H1 (cell line): ENCODE results near the gene MEF2C. TPM values are rescaled to one million over a fixed set of nuclear protein-coding genes. Genes with fewer than 3 reads are reported as not detected.

Source experiments
- CTCF ChIA-PET: fragments of 300-600 bp; sonication (Branson Sonifier 250); formaldehyde crosslinking; loops from one replicate; lab custom pipeline; 2021; ENCODE audit not compliant: partially characterized antibody; lab: Charles Lee
- POLR2A ChIA-PET: fragments of 300-600 bp; sonication (Branson Sonifier 250); formaldehyde crosslinking; loops from one replicate; lab custom pipeline; 2021; ENCODE audit warnings: inconsistent platforms; ENCODE audit not compliant: partially characterized antibody; lab: Charles Lee
- DNase-seq, 2 experiments: peaks; one replicate each; pipeline versions ENCODE4 v3.0.0 to v3.0.0-alpha.2; 2010 to 2022; ENCODE audit warnings: low spot score in 2 of 2, low read depth in 1 of 2, mixed read lengths in 1 of 2
- FAIRE-seq: peaks from 2 replicates; lab custom pipeline; 2011; peaks lifted over from hg19 to GRCh38; lab: Jason Lieb, UNC
- H2AFZ ChIP-seq: 2 replicates; pipeline ENCODE4 v1.8.1; 2012; ENCODE audit warnings: low read length, inconsistent platforms
- H2AK5ac ChIP-seq: 2 replicates; pipeline ENCODE4 v1.6.1; 2013; ENCODE audit warnings: low read depth, low read length
- H2BK120ac ChIP-seq: replicated peaks from 2 replicates; pipeline ENCODE3; 2013; ENCODE audit warnings: low read depth, low read length, inconsistent platforms
- H2BK12ac ChIP-seq: 2 replicates; pipeline ENCODE4 v1.6.1; 2013; ENCODE audit warnings: low read depth, low read length
- H2BK15ac ChIP-seq: 2 replicates; pipeline ENCODE4 v1.6.1; 2013; ENCODE audit warnings: low read length
- H2BK20ac ChIP-seq: 2 replicates; pipeline ENCODE4 v1.6.1; 2013; ENCODE audit warnings: low read length
- H2BK5ac ChIP-seq: 2 replicates; pipeline ENCODE4 v1.6.1; 2013; ENCODE audit warnings: low read depth, low read length
- H3K14ac ChIP-seq: 2 replicates; pipeline ENCODE4 v1.6.1; 2013; ENCODE audit warnings: inconsistent platforms; ENCODE audit not compliant: insufficient read length
- H3K18ac ChIP-seq: 2 replicates; pipeline ENCODE4 v1.6.1; 2013; ENCODE audit warnings: low read length; ENCODE audit errors: extremely low read depth
- H3K23ac ChIP-seq: 2 replicates; pipeline ENCODE4 v1.6.1; 2013; ENCODE audit warnings: inconsistent platforms; ENCODE audit not compliant: insufficient read length
- H3K23me2 ChIP-seq: 2 replicates; pipeline ENCODE4 v1.6.1; 2013; ENCODE audit warnings: low read depth, low read length
- H3K27ac ChIP-seq: 2 replicates; pipeline ENCODE4 v1.6.1; 2011; ENCODE audit warnings: low read depth, low read length, inconsistent platforms
- H3K27me3 ChIP-seq, 4 experiments: replicated peaks in 1 of 4; 1 replicate in 1 of 4; 2 replicates in 3 of 4; pipeline versions ENCODE4 v1.6.1 to v1.8.1; 2011 to 2013; ENCODE audit warnings: low read length in 3 of 4, mild to moderate bottlenecking in 3 of 4, inconsistent platforms in 2 of 4, mixed read lengths in 2 of 4, moderate library complexity in 1 of 4; ENCODE audit not compliant: control insufficient read depth in 3 of 4, insufficient read depth in 3 of 4; ENCODE audit errors: extremely low read depth in 1 of 4
- H3K36me3 ChIP-seq, 4 experiments: 2 replicates each; pipeline versions ENCODE4 v1.6.1 to v1.8.1; 2011 to 2013; ENCODE audit warnings: mild to moderate bottlenecking in 4 of 4, low read length in 3 of 4, moderate library complexity in 2 of 4, control low read depth in 1 of 4, inconsistent platforms in 1 of 4; ENCODE audit not compliant: insufficient read depth in 4 of 4, control insufficient read depth in 2 of 4
- H3K4ac ChIP-seq: replicated peaks from 2 replicates; pipeline ENCODE3; 2013; ENCODE audit warnings: low read length, low read depth, mixed read lengths, inconsistent platforms; ENCODE audit not compliant: insufficient read length
- H3K4me1 ChIP-seq, 4 experiments: replicated peaks in 1 of 4; 1 replicate in 1 of 4; 2 replicates in 3 of 4; pipeline versions ENCODE4 v1.6.1 to v1.8.1; 2011 to 2013; ENCODE audit warnings: low read length in 3 of 4, inconsistent platforms in 2 of 4, mixed read lengths in 1 of 4; ENCODE audit not compliant: insufficient read depth in 4 of 4, control insufficient read depth in 3 of 4
- H3K4me2 ChIP-seq, 2 experiments: 2 replicates each; pipeline versions ENCODE4 v1.6.1 to v1.8.1; 2011 to 2013; ENCODE audit warnings: low read depth in 2 of 2, low read length in 2 of 2, control low read depth in 1 of 2, inconsistent platforms in 1 of 2, mild to moderate bottlenecking in 1 of 2; ENCODE audit not compliant: insufficient read depth in 1 of 2
- H3K4me3 ChIP-seq, 4 experiments: fragments of 200-600, 300-600 bp in 1 of 4; sonication (generic), shearing (Covaris generic), sonication (Bioruptor Twin) in 1 of 4; 2 replicates each; pipeline versions ENCODE4 v1.5.1 to v1.8.1; 2011 to 2016; ENCODE audit warnings: low read length in 4 of 4, low read depth in 3 of 4, control low read depth in 2 of 4, inconsistent platforms in 2 of 4, mild to moderate bottlenecking in 2 of 4, mixed read lengths in 1 of 4, moderate library complexity in 1 of 4; ENCODE audit not compliant: insufficient read depth in 2 of 4; ENCODE audit errors: extremely low read depth in 1 of 4
- H3K56ac ChIP-seq: replicated peaks from 2 replicates; pipeline ENCODE3; 2013; ENCODE audit warnings: low read depth, mild to moderate bottlenecking, mixed read lengths, low read length, inconsistent platforms; ENCODE audit not compliant: insufficient read length
- H3K79me1 ChIP-seq: 2 replicates; pipeline ENCODE4 v1.6.1; 2013; ENCODE audit warnings: low read depth, low read length, control low read depth
- H3K79me2 ChIP-seq, 2 experiments: 2 replicates each; pipeline versions ENCODE4 v1.6.1 to v1.8.1; 2012 to 2013; ENCODE audit warnings: low read length in 2 of 2, mild to moderate bottlenecking in 2 of 2, inconsistent platforms in 1 of 2; ENCODE audit not compliant: insufficient read depth in 2 of 2, control insufficient read depth in 1 of 2
- H3K9ac ChIP-seq, 4 experiments: replicated peaks in 1 of 4; 1 replicate in 1 of 4; 2 replicates in 3 of 4; pipeline versions ENCODE4 v1.6.1 to v1.8.1; 2011 to 2013; ENCODE audit warnings: low read depth in 3 of 4, low read length in 3 of 4, control low read depth in 2 of 4, mild to moderate bottlenecking in 2 of 4, moderate library complexity in 2 of 4, inconsistent platforms in 1 of 4; ENCODE audit errors: extremely low read depth in 1 of 4
- H3K9me3 ChIP-seq, 2 experiments: 2 replicates each; pipeline versions ENCODE4 v1.6.1 to v1.8.1; 2012 to 2013; ENCODE audit warnings: mild to moderate bottlenecking in 2 of 2, moderate library complexity in 2 of 2, control low read depth in 1 of 2, inconsistent platforms in 1 of 2, low read depth in 1 of 2, low read length in 1 of 2, mixed read lengths in 1 of 2; ENCODE audit not compliant: insufficient read depth in 2 of 2
- H4K20me1 ChIP-seq, 2 experiments: replicated peaks in 1 of 2; 2 replicates each; pipeline versions ENCODE3 to v1.8.1; 2011 to 2013; ENCODE audit warnings: inconsistent platforms in 2 of 2, low read length in 2 of 2, mild to moderate bottlenecking in 1 of 2; ENCODE audit not compliant: insufficient read depth in 2 of 2, control insufficient read depth in 1 of 2
- H4K5ac ChIP-seq: 2 replicates; pipeline ENCODE4 v1.6.1; 2013; ENCODE audit warnings: low read length, low read depth, mixed read lengths, inconsistent platforms; ENCODE audit not compliant: insufficient read length
- H4K8ac ChIP-seq: 2 replicates; pipeline ENCODE4 v1.8.0; 2013; ENCODE audit warnings: mild to moderate bottlenecking, moderate library complexity, low read length, inconsistent platforms; ENCODE audit not compliant: insufficient read depth; ENCODE audit errors: extremely low read depth
- H4K91ac ChIP-seq: replicated peaks from 2 replicates; pipeline ENCODE3; 2013; ENCODE audit warnings: low read length, mixed read lengths, inconsistent platforms; ENCODE audit not compliant: insufficient read length
- CREB1 ChIP-seq: IDR thresholded peaks from 2 replicates; pipeline ENCODE4 v1.6.1; 2012; ENCODE audit warnings: inconsistent platforms
- CTBP2 ChIP-seq: IDR thresholded peaks from 2 replicates; pipeline ENCODE4 v1.7.0; 2011; ENCODE audit warnings: borderline replicate concordance, mild to moderate bottlenecking, moderate library complexity, mixed read lengths, low read length; ENCODE audit not compliant: insufficient read depth, insufficient read length
- JUN ChIP-seq: IDR thresholded peaks from 2 replicates; pipeline ENCODE4 v1.6.1; 2011; ENCODE audit warnings: low read depth, mild to moderate bottlenecking, improper control_type of control experiment, low read length
- RBBP5 ChIP-seq: IDR thresholded peaks from 2 replicates; pipeline ENCODE4 v1.7.1; 2012; ENCODE audit warnings: low read depth, mild to moderate bottlenecking, inconsistent platforms, low read length, moderate library complexity, borderline replicate concordance
- RXRA ChIP-seq: IDR thresholded peaks from 2 replicates; pipeline ENCODE4 v1.6.1; 2011; ENCODE audit warnings: low read depth, mild to moderate bottlenecking, low read length, moderate library complexity; ENCODE audit not compliant: insufficient read depth
- WGBS, 2 experiments: shearing (Covaris generic) in 1 of 2; methylation state at CpG; one replicate each; pipeline versions ENCODE4 v1.1.6 to v1.1.7; 2013 to 2015; ENCODE audit warnings: low lambda C conversion rate in 2 of 2, mixed read lengths in 2 of 2, inconsistent platforms in 1 of 2, low coverage in 1 of 2, missing lambda C conversion rate in 1 of 2; ENCODE audit not compliant: insufficient replicate concordance in 2 of 2, insufficient coverage in 1 of 2, insufficient read length in 1 of 2; ENCODE audit errors: extremely low coverage in 1 of 2, missing lambda C conversion rate in 1 of 2; 5-methylcytosine and 5-hydroxymethylcytosine counted together
- polyA plus RNA-seq, 7 experiments: library from polyadenylated mRNA; depleted of rRNA in 3 of 7; stranded (reverse) in 5 of 7; unstranded in 2 of 7; fragments of >200 nt in 5 of 7; fragments of 200-250 nt in 2 of 7; gene quantifications; 1 replicate in 5 of 7; 2 replicates in 1 of 7; 4 replicates in 1 of 7; pipeline versions ENCODE4 v1.2.1 to v1.2.3, GENCODE V29; 2011 to 2013; ENCODE audit warnings: missing spikeins in 2 of 7, mixed read lengths in 2 of 7
- total RNA-seq: library from RNA; stranded (reverse); fragmentation: NEBNext Ultra II Directional; extraction: Animal tissue kit (Norgen Biotek cat#: 25700); gene quantifications from 2 replicates; pipeline ENCODE4 v1.2.1, GENCODE V29; 2021

Gene MEF2C
- total and polyA plus RNA-seq, 2 of the 8 experiments (the other 6 are each of a cell fraction or from before 2014, with no cell fraction given) = 0.59 to 0.99 TPM

GRCh38 chr5:88799938-88800535 lies 82.9 kb downstream of the MEF2C start:
- Histone ChIP-seq H3K9ac (no peak overlapping the region), H3K4me2 (no peak overlapping the region), H4K91ac (no peak overlapping the region), H3K4me1 (peaks cover 0 to 5% (median 0%) of the 10 kb centered on the region in 4 experiments; a peak in 1 of 7 replicates), H2BK120ac (no peak overlapping the region), H3K27me3 (no peaks in the 10 kb centered on the region), H3K23ac (no peak overlapping the region), H2BK15ac (no peak overlapping the region), H4K8ac (no peak overlapping the region), H2BK12ac (no peak overlapping the region), H3K14ac (no peak overlapping the region), H3K4me3 (no peak overlapping the region), H2AK5ac (no peak overlapping the region), H3K79me2 (no peaks in the 10 kb centered on the region), H2BK20ac (no peak overlapping the region), H3K9me3 (no peaks in the 10 kb centered on the region), H3K23me2 (no peaks in the 10 kb centered on the region), H3K18ac (no peak overlapping the region), H3K36me3 (no peaks in the 10 kb centered on the region), H4K20me1 (no peaks in the 10 kb centered on the region), H3K79me1 (no peaks in the 10 kb centered on the region), H3K27ac (no peak overlapping the region), H2BK5ac (no peak overlapping the region), H2AFZ (peak overlapping the region; percentile 57; the same call in 1 of the 2 replicates), H3K56ac (peak overlapping the region; percentile 81), H4K5ac (no peak overlapping the region), H3K4ac (no peak overlapping the region)
- WGBS, 2 experiments = 79% methylated on average over 2 of the region's 2 CpGs; no CpG with 5 or more reads in 1 of the 2 experiments
- TF ChIP-seq JUN = no peak
- no peak for TF ChIP-seq RXRA
- no peak for TF ChIP-seq CREB1
- no peak for TF ChIP-seq CTBP2
- no peak for TF ChIP-seq RBBP5
- ChIA-PET POLR2A (no interaction called here), CTCF (interaction anchor here (1.7 kb wide), 1 partner anchor 20 kb away, joined by 4 read pairs; no protein-coding TSS in a partner anchor)
- DNase-seq (no peak), FAIRE-seq (no peak)
